Measurements from ENCODE around the gene CSPG4.
"Not testable (repeated sequence)": the region's sequence is repeated elsewhere in the genome, so short reads cannot be mapped to it uniquely, and the experiment has no call there.

The CSPG4 gene

DNA sequence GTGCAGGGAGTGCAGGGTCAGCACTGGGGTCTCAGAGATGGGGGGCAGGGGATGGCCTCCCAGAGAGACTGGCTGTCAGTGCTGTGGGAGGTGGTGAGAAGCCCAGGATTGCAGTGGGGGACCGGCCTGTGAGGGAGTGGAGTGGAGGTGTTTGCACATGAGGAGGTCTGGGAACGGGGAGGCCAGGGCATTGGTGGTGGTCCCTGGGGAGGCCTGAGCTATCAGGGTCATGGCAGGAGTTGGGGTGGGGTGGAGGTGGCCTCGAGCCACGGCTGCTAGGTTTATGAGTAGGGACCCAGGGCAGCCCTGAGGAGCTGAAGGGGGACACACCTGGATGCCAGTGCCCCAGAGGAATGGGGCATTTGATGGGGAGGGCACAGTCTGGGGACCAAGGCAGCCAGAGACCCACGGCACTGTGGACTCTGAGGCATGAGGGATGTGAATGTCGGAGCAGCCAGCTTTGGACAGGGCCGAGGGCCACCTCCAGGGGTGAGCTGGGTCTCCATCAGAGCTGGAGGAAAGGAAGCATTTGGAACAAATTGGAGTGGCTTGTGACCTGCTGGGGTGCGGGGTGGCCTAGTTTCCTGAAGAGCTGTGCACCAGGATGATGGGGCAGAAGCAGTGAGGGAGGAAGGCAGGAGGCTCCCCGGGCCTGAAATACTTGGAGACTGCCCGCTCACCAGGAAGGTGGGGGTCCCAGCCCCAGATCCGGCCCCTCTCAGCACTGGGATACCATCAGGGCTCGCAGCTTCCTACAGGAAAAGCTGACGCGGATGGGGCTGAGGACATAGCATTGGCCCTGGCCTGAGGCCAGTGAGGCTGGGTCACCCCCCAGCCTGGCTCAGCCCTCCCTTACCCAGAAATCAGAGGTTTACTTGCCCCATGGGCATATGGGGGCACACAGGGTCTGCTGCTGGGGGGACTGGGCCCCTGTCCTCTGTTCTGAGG lies 9.5 kb upstream of the CSPG4 start:
- Histone ChIP-seq H3K36me3 (ENCODE audit: insufficient read depth, low read length) (no peaks in the 10 kb centered on the region), H3K9ac (ENCODE audit: insufficient read length) (no peak overlapping the region), H3K9me3 (ENCODE audit: low read depth, low read length) (no peaks in the 10 kb centered on the region), H3K27ac (no peak overlapping the region), H3K4me3 (no peak overlapping the region)
- TF ChIP-seq POLR2AphosphoS5 (IDR thresholded peaks at IDR 0.05; ENCODE audit: borderline replicate concordance, low read depth, low read length) (no peak), EZH2 (IDR thresholded peaks at IDR 0.05) (no peak), FOXP2 (optimal IDR thresholded peaks at IDR 0.05; ENCODE audit: control extremely low read depth, extremely low read length, insufficient read depth) (no peak)
- DNase-seq (ENCODE audit: low read depth, low spot score), result no peak

DNA sequence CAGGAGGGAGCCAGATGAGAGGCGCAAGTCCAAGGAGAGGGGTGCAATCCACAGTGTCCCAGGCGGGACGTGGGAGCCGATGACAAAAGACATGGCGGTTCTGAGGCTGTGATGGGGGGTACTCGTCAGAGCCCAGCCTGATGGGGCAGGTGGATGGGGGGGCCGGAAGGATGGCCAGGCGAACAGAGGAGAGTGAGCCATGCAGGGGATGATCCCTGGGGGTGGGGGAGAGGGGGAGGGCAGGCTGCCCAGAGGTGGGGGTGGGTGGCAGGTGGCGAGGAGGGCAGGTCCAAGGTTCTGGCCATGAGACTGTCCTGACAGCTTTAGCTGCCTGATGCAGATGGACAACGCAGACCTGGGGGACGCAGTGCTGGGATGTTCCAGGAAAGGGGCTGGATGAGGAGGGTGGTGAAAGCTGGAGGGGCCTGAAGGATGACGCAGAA lies 8.9 kb upstream of the CSPG4 start:
- H3K4me3 ChIP-seq, result no peak overlapping the region
- TF ChIP-seq EZH2 (IDR thresholded peaks at IDR 0.05), result no peak
- no peak for TF ChIP-seq FOXP2 (optimal IDR thresholded peaks at IDR 0.05; ENCODE audit: control extremely low read depth, extremely low read length, insufficient read depth)
- no peak for TF ChIP-seq POLR2AphosphoS5 (IDR thresholded peaks at IDR 0.05; ENCODE audit: borderline replicate concordance, low read depth, low read length)
- no peaks in the 10 kb centered on the region for H3K36me3 ChIP-seq (ENCODE audit: insufficient read depth, low read length)
- DNase-seq (ENCODE audit: low read depth, low spot score), result no peak
- no peak overlapping the region for H3K9ac ChIP-seq (ENCODE audit: insufficient read length)
- H3K9me3 ChIP-seq (ENCODE audit: low read depth, low read length), result no peaks in the 10 kb centered on the region
- no peak overlapping the region for H3K27ac ChIP-seq

DNA sequence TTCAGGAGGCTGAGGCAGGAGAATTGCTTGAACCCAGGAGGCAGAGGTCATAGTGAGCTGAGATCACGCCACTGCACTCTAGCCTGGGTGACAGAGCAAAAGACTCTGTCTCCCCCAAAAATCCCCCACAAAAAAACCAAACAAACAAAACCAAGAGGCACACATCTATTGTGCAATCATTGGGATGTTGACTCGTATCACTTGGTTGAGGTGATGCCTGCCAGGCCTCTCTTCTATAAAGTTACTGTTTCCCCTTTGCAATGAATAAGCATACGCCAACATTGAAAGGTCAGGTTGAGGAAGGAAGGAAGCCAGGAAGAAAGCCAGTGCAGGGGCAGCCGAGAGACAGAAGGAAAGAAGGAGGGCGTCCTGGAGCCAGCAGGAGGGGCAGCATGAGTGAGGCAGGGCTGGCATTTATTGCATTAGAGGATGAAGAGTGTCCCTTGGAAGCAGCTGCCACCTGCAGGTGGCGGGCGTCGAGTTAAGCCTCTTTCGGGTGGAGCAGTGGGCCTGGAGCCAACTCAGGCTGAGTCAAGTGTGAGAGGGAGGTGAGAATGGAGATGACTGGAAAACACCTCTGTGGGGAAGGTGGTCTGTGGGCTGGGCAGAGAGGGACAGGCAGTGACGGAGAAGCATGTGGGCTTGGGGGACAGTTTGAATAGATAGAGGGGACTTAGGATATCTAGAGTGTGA lies 8.3 kb upstream of the CSPG4 start:
- Histone ChIP-seq H3K9ac (ENCODE audit: insufficient read length) (no peak overlapping the region), H3K36me3 (ENCODE audit: insufficient read depth, low read length) (no peaks in the 10 kb centered on the region), H3K9me3 (ENCODE audit: low read depth, low read length) (no peaks in the 10 kb centered on the region), H3K4me3 (no peak overlapping the region), H3K27ac (no peak overlapping the region)
- TF ChIP-seq EZH2 (IDR thresholded peaks at IDR 0.05) (no peak), POLR2AphosphoS5 (IDR thresholded peaks at IDR 0.05; ENCODE audit: borderline replicate concordance, low read depth, low read length) (no peak), FOXP2 (optimal IDR thresholded peaks at IDR 0.05; ENCODE audit: control extremely low read depth, extremely low read length, insufficient read depth) (no peak)
- DNase-seq (ENCODE audit: low read depth, low spot score), result no peak

DNA sequence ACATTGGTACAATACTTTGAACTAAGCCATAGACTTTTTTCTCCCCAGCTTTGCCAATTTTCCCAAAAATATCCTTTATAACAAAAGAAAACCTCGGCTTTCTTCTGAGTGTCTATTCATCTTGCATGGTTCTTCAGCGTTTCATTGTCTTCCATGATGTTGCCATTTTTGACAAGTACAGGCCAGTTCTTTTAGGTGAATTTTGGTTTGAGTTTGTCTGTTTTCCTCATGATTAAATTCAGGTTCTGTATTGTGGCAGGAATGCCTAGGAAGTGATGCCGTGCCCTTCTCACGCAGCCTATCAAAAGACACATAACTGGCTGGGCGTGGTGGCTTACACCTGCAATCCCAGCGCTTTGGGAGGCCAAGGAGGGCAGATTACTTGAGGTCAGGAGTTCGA lies 7.6 kb upstream of the CSPG4 start:
- Histone ChIP-seq H3K27ac (no peak overlapping the region), H3K4me3 (no peak overlapping the region), H3K36me3 (ENCODE audit: insufficient read depth, low read length) (no peaks in the 10 kb centered on the region), H3K9ac (ENCODE audit: insufficient read length) (no peak overlapping the region), H3K9me3 (ENCODE audit: low read depth, low read length) (no peaks in the 10 kb centered on the region)
- no peak for TF ChIP-seq EZH2 (IDR thresholded peaks at IDR 0.05)
- TF ChIP-seq FOXP2 (optimal IDR thresholded peaks at IDR 0.05; ENCODE audit: control extremely low read depth, extremely low read length, insufficient read depth), result no peak
- TF ChIP-seq POLR2AphosphoS5 (IDR thresholded peaks at IDR 0.05; ENCODE audit: borderline replicate concordance, low read depth, low read length), result no peak
- DNase-seq (ENCODE audit: low read depth, low spot score), result no peak

DNA sequence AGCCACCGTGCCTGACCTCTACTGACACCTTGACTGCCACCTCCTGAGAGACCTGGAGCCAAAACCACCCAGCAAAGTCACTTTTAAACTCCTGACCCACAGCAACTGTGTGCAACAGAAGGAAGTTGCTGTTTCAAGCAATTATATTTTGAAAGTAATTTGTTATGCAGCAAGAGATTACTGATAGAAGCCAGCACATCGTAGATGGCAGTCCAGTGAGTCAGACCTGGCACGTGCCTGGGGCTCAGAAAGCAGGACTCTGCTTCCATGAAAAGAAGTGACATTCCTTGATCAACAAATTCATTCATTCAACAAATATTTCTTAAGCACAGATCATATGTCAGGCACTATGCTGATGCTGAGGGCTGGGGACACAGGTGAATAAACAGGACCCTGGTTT lies 5.7 kb upstream of the CSPG4 start:
- Histone ChIP-seq H3K9ac (ENCODE audit: insufficient read length) (no peak overlapping the region), H3K9me3 (ENCODE audit: low read depth, low read length) (no peaks in the 10 kb centered on the region), H3K36me3 (ENCODE audit: insufficient read depth, low read length) (no peaks in the 10 kb centered on the region), H3K27ac (no peak overlapping the region), H3K4me3 (no peak overlapping the region)
- DNase-seq (ENCODE audit: low read depth, low spot score), result no peak
- TF ChIP-seq POLR2AphosphoS5 (IDR thresholded peaks at IDR 0.05; ENCODE audit: borderline replicate concordance, low read depth, low read length), result no peak
- no peak for TF ChIP-seq EZH2 (IDR thresholded peaks at IDR 0.05)
- no peak for TF ChIP-seq FOXP2 (optimal IDR thresholded peaks at IDR 0.05; ENCODE audit: control extremely low read depth, extremely low read length, insufficient read depth)

DNA sequence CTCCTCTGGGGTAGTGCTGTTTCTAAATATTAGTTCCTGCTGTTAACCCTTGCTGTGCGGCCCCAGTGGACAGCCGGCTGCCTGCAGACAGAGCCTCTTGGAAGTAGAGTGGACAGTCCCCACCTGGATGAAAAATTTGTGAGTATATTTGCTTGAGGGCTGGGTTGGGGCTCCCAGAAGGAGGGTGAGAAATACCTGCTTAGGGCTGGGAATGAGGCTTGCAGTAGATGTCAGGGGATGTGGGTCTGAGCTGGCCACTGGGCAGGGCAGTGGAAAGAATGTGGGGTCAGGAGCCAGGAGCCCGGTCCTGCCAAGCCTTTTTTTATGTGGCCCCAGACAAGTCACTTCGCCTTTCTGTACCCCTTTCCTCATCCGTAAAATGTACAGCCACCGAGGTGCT lies 4.4 kb upstream of the CSPG4 start:
- not testable (repeated sequence) for H3K36me3 ChIP-seq (ENCODE audit: insufficient read depth, low read length); H3K9ac ChIP-seq (ENCODE audit: insufficient read length); H3K27ac ChIP-seq; DNase-seq (ENCODE audit: low read depth, low spot score); H3K4me3 ChIP-seq; H3K9me3 ChIP-seq (ENCODE audit: low read depth, low read length)

DNA sequence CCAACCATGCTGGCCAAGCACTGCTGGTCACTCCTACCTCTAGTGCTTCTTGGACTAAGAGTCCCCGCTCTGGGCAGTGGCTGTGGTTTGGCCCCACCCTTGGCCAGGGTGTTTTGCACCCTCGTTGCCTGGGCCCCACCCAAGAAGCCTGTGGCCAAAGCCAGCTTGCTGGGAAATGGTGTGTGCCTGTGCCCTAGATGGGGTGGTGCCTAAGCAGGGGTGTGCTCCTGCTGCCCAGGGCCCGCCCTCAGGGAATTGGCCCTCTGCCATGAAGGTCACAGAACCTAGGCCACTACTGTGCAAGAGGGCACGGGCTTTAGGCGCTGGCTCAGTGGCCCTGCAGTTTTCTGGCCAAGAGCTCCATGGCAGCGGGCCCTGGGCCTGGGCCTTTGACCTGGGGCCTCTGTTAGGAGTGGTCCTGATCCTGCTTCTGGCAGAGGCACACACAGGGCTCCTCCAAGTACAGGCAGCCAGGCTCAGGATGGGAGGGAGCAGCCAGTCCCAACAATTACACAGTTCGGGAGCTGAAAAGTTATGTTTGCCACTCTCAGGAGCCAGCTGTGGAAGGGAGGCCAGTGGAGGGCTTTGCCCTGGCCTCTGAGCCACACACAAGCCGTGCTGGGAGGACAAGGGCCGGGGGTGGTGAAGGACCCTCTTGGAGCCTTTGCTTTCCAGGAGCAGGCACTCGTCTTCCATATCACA lies 3.8 kb upstream of the CSPG4 start:
- not testable (repeated sequence) for H3K9ac ChIP-seq (ENCODE audit: insufficient read length); H3K36me3 ChIP-seq (ENCODE audit: insufficient read depth, low read length); H3K4me3 ChIP-seq; DNase-seq (ENCODE audit: low read depth, low spot score); H3K9me3 ChIP-seq (ENCODE audit: low read depth, low read length); H3K27ac ChIP-seq

DNA sequence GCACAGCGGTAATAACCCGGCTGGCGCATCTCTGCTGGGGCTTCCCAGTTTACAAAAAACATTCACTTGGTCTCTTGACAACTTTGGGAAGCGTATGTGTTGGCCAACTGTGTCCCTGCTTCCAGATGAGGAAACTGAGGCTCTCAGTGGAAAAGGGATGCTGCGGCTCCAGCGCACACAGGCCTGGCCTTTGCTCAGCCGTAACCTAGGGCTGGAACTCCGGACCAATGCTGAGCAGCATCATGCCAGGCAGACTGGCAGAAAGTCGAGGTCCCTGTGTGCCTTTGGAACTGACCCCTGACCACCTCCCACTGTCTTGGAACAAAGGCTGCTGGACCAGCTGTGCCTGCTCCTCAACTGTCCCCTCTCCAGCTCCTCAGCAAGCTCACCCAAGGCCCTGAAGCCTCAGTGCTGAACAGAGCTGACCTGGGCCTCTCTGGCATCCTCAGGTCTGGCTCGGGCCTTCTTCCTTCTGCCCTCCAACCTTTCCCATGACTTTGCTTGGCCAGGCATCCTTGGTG lies 2.7 kb upstream of the CSPG4 start:
- not testable (repeated sequence) for H3K4me3 ChIP-seq; H3K36me3 ChIP-seq (ENCODE audit: insufficient read depth, low read length); H3K9me3 ChIP-seq (ENCODE audit: low read depth, low read length); H3K9ac ChIP-seq (ENCODE audit: insufficient read length); DNase-seq (ENCODE audit: low read depth, low spot score); H3K27ac ChIP-seq
